HepG2 (cell line): ENCODE results near the gene CYP27A1. TPM values are rescaled to one million over a fixed set of nuclear protein-coding genes. Genes with fewer than 3 reads are reported as not detected.

ENCODE experiments used
- ELF1 ChIP-seq: sonication (generic); formaldehyde crosslinking; IDR thresholded peaks from 2 replicates; pipeline ENCODE4 v1.4.0; 2020; ENCODE audit warnings: missing genetic modification reagents
- ELF3 ChIP-seq: IDR thresholded peaks from 2 replicates; pipeline ENCODE4 v1.6.1; 2016; ENCODE audit warnings: missing genetic modification reagents, missing compliant biosample characterization
- FOSL1 ChIP-seq: sonication (generic); formaldehyde crosslinking; IDR thresholded peaks from 2 replicates; pipeline ENCODE4 v1.9.0; 2021; ENCODE audit warnings: missing genetic modification reagents, borderline replicate concordance
- IRF2 ChIP-seq: IDR thresholded peaks from 2 replicates; pipeline ENCODE4 v1.6.1; 2018; ENCODE audit warnings: missing genetic modification reagents, missing compliant biosample characterization
- MTF1 ChIP-seq: sonication (generic); formaldehyde crosslinking; IDR thresholded peaks from 2 replicates; pipeline ENCODE4 v1.5.0; 2020; ENCODE audit warnings: missing genetic modification reagents
- MXD4 ChIP-seq: IDR thresholded peaks from 2 replicates; pipeline ENCODE4 v1.6.1; 2016; ENCODE audit warnings: mild to moderate bottlenecking, missing biosample characterization, missing genetic modification reagents
- NFYC ChIP-seq: IDR thresholded peaks from 2 replicates; pipeline ENCODE4 v1.6.1; 2016; ENCODE audit warnings: missing genetic modification reagents, missing compliant biosample characterization
- NPAS2 ChIP-seq: sonication (generic); formaldehyde crosslinking; IDR thresholded peaks from 2 replicates; pipeline ENCODE4 v1.8.0; 2022; ENCODE audit warnings: mild to moderate bottlenecking, missing genetic modification reagents, borderline replicate concordance
- RAD21 ChIP-seq: fragments of 450-650 bp; formaldehyde crosslinking; IDR thresholded peaks from 2 replicates; pipeline ENCODE4 v1.5.0; 2020; ENCODE audit warnings: mild to moderate bottlenecking
- SAP130 ChIP-seq: IDR thresholded peaks from 2 replicates; pipeline ENCODE4 v1.6.1; 2016; ENCODE audit warnings: low read depth
- SIN3B ChIP-seq: fragments of 150-350 bp; IDR thresholded peaks from 2 replicates; pipeline ENCODE4 v1.6.1; 2014; ENCODE audit warnings: low read length
- STAT6 ChIP-seq: sonication (generic); formaldehyde crosslinking; IDR thresholded peaks from 2 replicates; pipeline ENCODE4 v1.4.0; 2020; ENCODE audit warnings: missing genetic modification reagents, mild to moderate bottlenecking, borderline replicate concordance
- TCF12 ChIP-seq, 2 experiments: fragments of 450-650 bp in 1 of 2; sonication (generic) in 1 of 2; formaldehyde crosslinking in 1 of 2; IDR thresholded peaks; 2 replicates each; pipeline versions ENCODE4 v1.6.1 to v1.8.0; 2017 to 2022; ENCODE audit warnings: antibody characterized with exemption in 1 of 2, mild to moderate bottlenecking in 1 of 2, missing genetic modification reagents in 1 of 2, moderate library complexity in 1 of 2
- ZBTB8A ChIP-seq: sonication (generic); formaldehyde crosslinking; IDR thresholded peaks from 2 replicates; pipeline ENCODE4 v1.4.0; 2020; ENCODE audit warnings: mild to moderate bottlenecking, low read depth, missing genetic modification reagents, borderline replicate concordance
- ZC3H13 ChIP-seq: sonication (generic); formaldehyde crosslinking; IDR thresholded peaks from 2 replicates; pipeline ENCODE4 v1.8.1; 2023; ENCODE audit warnings: mild to moderate bottlenecking, missing genetic modification reagents, moderate library complexity
- ZFP36L1 ChIP-seq: sonication (generic); formaldehyde crosslinking; IDR thresholded peaks from 2 replicates; pipeline ENCODE4 v1.8.0; 2022; ENCODE audit warnings: mild to moderate bottlenecking, missing genetic modification reagents, moderate library complexity
- ZNF160 ChIP-seq: sonication (generic); formaldehyde crosslinking; IDR thresholded peaks from 2 replicates; pipeline ENCODE4 v1.8.0; 2022; ENCODE audit warnings: mild to moderate bottlenecking, inconsistent platforms, missing genetic modification reagents
- ZNF589 ChIP-seq: sonication (generic); formaldehyde crosslinking; conservative IDR thresholded peaks from 2 replicates; pipeline ENCODE4 v1.8.0; 2022; ENCODE audit warnings: mild to moderate bottlenecking, moderate library complexity, missing genetic modification reagents
- ZNF773 ChIP-seq: sonication (generic); formaldehyde crosslinking; IDR thresholded peaks from 2 replicates; pipeline ENCODE4 v1.4.0; 2020; ENCODE audit warnings: missing genetic modification reagents, borderline replicate concordance
- ZNF780A ChIP-seq: sonication (generic); formaldehyde crosslinking; IDR thresholded peaks from 2 replicates; pipeline ENCODE4 v1.8.0; 2022; ENCODE audit warnings: mild to moderate bottlenecking, missing genetic modification reagents, moderate library complexity
- ZZZ3 ChIP-seq: sonication (generic); formaldehyde crosslinking; IDR thresholded peaks from 2 replicates; pipeline ENCODE4 v1.4.0; 2020; ENCODE audit warnings: missing genetic modification reagents, mild to moderate bottlenecking, borderline replicate concordance
- polyA plus RNA-seq, 8 experiments: library from polyadenylated mRNA; depleted of rRNA in 3 of 8; stranded (reverse) in 7 of 8; unstranded in 1 of 8; fragments of >200 nt; fragmentation: Illumina TruSeq in 4 of 8; extraction: Trizol in 4 of 8; gene quantifications; 2 replicates each; pipeline versions ENCODE4 v1.2.1 to v1.2.3, GENCODE V29; 2011 to 2016; ENCODE audit warnings: low read depth in 4 of 8, missing spikeins in 1 of 8, mixed read lengths in 1 of 8; ENCODE audit not compliant: insufficient read depth in 1 of 8
- total RNA-seq, 5 experiments: library from RNA; depleted of rRNA; stranded (reverse); fragments of >200 nt; fragmentation: Illumina TruSeq; extraction: Trizol; gene quantifications; 2 replicates each; pipeline ENCODE4 v1.2.3, GENCODE V29; 2016; ENCODE audit warnings: low read depth in 1 of 5
- TF ChIP-seq, protein P1 (sequence below): sonication (generic); formaldehyde crosslinking; IDR thresholded peaks from 2 replicates; pipeline ENCODE4 v1.5.0; 2020; ENCODE audit warnings: missing genetic modification reagents
- TF ChIP-seq, protein P2 (sequence below): sonication (generic); formaldehyde crosslinking; IDR thresholded peaks from 2 replicates; pipeline ENCODE4 v1.8.0; 2022; ENCODE audit warnings: mild to moderate bottlenecking, missing genetic modification reagents; ENCODE audit not compliant: insufficient replicate concordance

CYP27A1 gene
- total and polyA plus RNA-seq, 2 of the 13 experiments (the other 11 are each of a cell fraction or from before 2014, with no cell fraction given) = 157 to 266 TPM

GRCh38 chr2:218755567-218756404 is 26.2 kb upstream of the CYP27A1 start (continued):
- TF ChIP-seq TCF12 (IDR thresholded peaks at IDR 0.05) (no peak), TCF12 (CRISPR knock-in tag; IDR thresholded peaks at IDR 0.05) (peak; percentile 91), NPAS2 (CRISPR knock-in tag) (no peak), ZBTB8A (CRISPR knock-in tag) (no peak), MTF1 (CRISPR knock-in tag) (peak; percentile 68; the same call in 1 of the 2 replicates), ELF3 (peak; percentile 79; the same call in 1 of the 2 replicates), SIN3B (no peak), ZC3H13 (CRISPR knock-in tag) (0 out of 2 replicates have a peak, but pooled peaks have one; percentile 20), STAT6 (CRISPR knock-in tag) (peak; percentile 86), ZNF160 (CRISPR knock-in tag) (peak; percentile 64), MXD4 (CRISPR knock-in tag) (peak; percentile 66; the same call in 1 of the 2 replicates), SAP130 (CRISPR knock-in tag) (peak; percentile 93), ZNF773 (CRISPR knock-in tag) (no peak), NFYC (CRISPR knock-in tag) (peak; percentile 72), RAD21 (peak; percentile 67), ZNF589 (0 out of 2 replicates have a peak, but pooled peaks have one; percentile 52), ZNF780A (peak; percentile 55; the same call in 1 of the 2 replicates), ZFP36L1 (CRISPR knock-in tag) (peak; percentile 71), ELF1 (CRISPR knock-in tag) (peak; percentile 56; the same call in 1 of the 2 replicates), ZZZ3 (CRISPR knock-in tag) (0 out of 2 replicates have a peak, but pooled peaks have one; percentile 26), IRF2 (CRISPR knock-in tag) (peak; percentile 92), FOSL1 (peak; percentile 70; the same call in 1 of the 2 replicates)
- TF ChIP-seq, protein P1, sequence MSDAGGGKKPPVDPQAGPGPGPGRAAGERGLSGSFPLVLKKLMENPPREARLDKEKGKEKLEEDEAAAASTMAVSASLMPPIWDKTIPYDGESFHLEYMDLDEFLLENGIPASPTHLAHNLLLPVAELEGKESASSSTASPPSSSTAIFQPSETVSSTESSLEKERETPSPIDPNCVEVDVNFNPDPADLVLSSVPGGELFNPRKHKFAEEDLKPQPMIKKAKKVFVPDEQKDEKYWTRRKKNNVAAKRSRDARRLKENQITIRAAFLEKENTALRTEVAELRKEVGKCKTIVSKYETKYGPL (CRISPR knock-in tag) = peak; percentile 78; the same call in 1 of the 2 replicates
- TF ChIP-seq, protein P2, sequence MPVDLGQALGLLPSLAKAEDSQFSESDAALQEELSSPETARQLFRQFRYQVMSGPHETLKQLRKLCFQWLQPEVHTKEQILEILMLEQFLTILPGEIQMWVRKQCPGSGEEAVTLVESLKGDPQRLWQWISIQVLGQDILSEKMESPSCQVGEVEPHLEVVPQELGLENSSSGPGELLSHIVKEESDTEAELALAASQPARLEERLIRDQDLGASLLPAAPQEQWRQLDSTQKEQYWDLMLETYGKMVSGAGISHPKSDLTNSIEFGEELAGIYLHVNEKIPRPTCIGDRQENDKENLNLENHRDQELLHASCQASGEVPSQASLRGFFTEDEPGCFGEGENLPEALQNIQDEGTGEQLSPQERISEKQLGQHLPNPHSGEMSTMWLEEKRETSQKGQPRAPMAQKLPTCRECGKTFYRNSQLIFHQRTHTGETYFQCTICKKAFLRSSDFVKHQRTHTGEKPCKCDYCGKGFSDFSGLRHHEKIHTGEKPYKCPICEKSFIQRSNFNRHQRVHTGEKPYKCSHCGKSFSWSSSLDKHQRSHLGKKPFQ (CRISPR knock-in tag) = peak; percentile 51
